Rectal smooth muscle tissue (tissue), 1 donor: Measurements from ENCODE around the gene MCCD1.

Experiments used
- H3K27ac ChIP-seq: one replicate; pipeline ENCODE4 v1.7.0; 2013; ENCODE audit warnings: low read depth, low read length, inconsistent platforms
- H3K27me3 ChIP-seq: one replicate; pipeline ENCODE4 v1.7.0; 2013; ENCODE audit warnings: low read length; ENCODE audit not compliant: control insufficient read depth, insufficient read depth
- H3K36me3 ChIP-seq: one replicate; pipeline ENCODE4 v1.7.0; 2013; ENCODE audit warnings: low read length; ENCODE audit not compliant: control insufficient read depth, insufficient read depth
- H3K4me1 ChIP-seq: one replicate; pipeline ENCODE4 v1.7.0; 2013; ENCODE audit warnings: low read length; ENCODE audit not compliant: control insufficient read depth, insufficient read depth
- H3K4me3 ChIP-seq: one replicate; pipeline ENCODE4 v1.7.0; 2013; ENCODE audit warnings: low read length
- H3K9ac ChIP-seq: one replicate; pipeline ENCODE4 v1.7.0; 2013; ENCODE audit warnings: low read length

MCCD1 gene

GRCh38 chr6:31525932-31526591, 2.7 kb upstream of the MCCD1 start:
- Histone ChIP-seq H3K4me1 (no peaks in the 10 kb centered on the region), H3K9ac (no peak overlapping the region), H3K4me3 (no peak overlapping the region), H3K27me3 (no peaks in the 10 kb centered on the region), H3K36me3 (peaks cover 15% of the 10 kb centered on the region), H3K27ac (no peak overlapping the region)

DNA sequence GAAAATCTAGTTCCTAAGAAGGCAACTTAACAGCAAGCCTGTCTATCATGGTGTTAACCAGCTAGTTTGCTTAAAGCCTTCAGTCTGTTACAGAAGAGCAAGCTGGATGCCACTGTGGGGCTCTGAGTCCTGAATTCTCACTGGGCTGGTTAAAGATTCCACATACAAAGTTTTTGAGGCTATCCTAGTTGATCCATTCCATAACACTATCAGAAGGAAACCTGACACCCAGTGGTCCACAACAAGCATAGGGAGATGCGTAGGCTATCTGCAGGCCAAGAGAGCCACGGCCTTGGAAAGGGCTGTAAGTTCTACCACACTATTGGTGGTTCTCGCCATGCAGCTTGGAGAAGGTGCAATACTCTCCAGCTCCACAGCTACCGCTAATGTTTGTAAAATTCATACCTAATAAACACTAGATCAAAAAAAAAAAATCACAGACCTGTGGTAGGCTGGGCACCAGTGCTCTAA, 420 bp upstream of the MCCD1 start:
- H3K9ac ChIP-seq: no peak overlapping the region
- H3K4me1 ChIP-seq: no peaks in the 10 kb centered on the region
- peaks cover 26% of the 10 kb centered on the region for H3K36me3 ChIP-seq
- H3K4me3 ChIP-seq: no peak overlapping the region
- no peaks in the 10 kb centered on the region for H3K27me3 ChIP-seq
- no peak overlapping the region for H3K27ac ChIP-seq

DNA sequence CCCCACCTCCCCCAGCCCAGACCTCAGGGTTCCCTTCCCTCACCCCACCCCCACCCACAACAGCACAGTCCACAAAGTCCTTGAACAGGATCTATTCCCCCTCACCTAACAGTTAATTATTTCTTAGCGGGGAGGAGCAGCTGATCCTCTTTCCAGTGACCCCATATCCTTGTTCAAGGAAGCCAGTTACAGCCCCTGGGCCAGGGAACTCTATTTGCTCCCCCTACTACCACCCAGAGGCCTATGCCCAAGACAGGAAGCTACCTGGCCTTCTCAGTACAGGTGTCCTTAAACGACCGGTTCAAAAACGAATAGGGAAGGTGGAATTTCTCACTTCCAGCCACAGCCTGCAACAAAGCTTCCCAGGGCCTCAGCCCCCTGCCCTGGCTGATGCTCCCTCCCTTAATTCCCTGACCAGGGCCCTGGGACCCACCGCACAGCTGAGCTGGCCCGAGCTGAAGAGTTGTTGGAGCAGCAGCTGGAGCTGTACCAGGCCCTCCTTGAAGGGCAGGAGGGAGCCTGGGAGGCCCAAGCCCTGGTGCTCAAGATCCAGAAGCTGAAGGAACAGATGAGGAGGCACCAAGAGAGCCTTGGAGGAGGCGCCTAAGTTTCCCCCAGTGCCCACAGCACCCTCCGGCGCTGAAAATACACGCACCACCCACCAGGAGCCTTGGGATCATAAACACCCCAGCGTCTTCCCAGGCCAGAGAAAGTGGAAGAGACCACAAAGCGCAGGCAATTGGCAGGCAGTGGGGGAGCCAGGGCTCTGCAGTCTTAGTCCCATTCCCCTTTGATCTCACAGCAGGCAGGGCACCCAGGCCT, 778 bp downstream of the MCCD1 start:
- Histone ChIP-seq H3K27me3 (no peaks in the 10 kb centered on the region), H3K4me1 (no peaks in the 10 kb centered on the region), H3K9ac (no peak overlapping the region), H3K27ac (no peak overlapping the region), H3K36me3 (peaks cover 27% of the 10 kb centered on the region), H3K4me3 (no peak overlapping the region)

GRCh38 chr6:31530659-31531058, 1.9 kb downstream of the MCCD1 start:
- Histone ChIP-seq H3K4me1 (no peaks in the 10 kb centered on the region), H3K9ac (no peak overlapping the region), H3K27me3 (no peaks in the 10 kb centered on the region), H3K36me3 (peaks cover 38% of the 10 kb centered on the region), H3K27ac (no peak overlapping the region), H3K4me3 (no peak overlapping the region)

DNA sequence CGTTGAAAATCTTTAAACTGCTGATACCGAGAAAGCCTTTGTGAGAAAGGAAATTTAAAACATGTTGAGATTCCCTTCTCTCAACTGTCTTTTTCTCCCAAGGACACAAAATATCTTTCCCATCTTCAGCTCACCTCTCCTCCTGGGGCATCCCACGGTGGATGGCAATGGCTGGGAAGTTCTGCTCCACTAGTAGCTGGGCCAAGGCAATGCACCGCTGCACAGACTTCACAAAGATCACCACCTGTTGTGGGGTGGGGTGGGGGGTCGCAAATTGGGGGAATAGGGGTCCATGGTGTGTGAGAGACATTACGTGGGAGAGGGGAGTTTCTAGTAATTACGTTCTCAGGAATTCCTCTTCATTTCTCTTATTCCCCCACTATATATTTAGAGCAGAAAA, 2.4 kb downstream of the MCCD1 start:
- Histone ChIP-seq H3K4me1 (no peaks in the 10 kb centered on the region), H3K36me3 (peaks cover 43% of the 10 kb centered on the region), H3K27ac (no peak overlapping the region), H3K4me3 (no peak overlapping the region), H3K9ac (no peak overlapping the region), H3K27me3 (no peaks in the 10 kb centered on the region)

DNA sequence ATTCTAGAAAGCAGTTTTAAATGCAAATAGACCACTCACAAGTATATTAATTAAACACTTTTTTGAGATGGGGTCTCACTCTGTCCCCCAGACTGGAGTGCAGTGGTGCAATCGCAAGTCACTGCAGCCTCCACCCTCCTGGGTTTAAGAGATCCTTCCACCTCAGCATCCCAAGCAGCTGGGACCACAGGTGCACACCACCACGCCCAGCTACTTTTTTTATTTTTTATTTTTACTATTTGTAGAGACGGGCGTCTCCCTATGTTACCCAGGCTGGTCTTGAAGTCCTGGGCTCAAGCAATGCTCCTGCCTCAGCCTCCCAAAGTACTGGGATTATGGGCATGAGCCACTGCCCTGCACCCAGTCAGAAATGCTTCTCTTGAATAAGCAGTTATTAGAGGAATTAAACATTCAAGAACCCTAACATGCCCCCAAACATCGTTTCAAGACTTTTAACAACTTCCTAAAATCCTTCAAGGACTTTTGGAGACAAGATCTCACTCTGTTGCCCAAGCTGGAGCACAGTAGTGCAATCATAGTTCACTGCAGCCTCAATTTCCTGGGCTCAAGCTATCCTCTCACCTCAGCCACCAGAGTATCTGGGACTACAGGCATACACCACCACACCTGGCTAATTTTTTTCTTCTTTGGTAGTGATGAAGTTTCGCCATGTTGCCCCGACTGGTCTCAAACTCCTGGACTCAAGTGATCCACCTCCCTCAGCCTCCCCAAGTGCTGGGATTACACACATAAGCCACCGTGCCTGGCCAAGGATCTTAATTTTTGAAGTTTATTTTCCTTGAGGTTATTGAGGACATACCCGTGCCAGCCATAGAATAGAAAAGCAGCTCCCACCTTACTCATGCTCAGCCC, 3.2 kb downstream of the MCCD1 start:
- Histone ChIP-seq H3K4me1 (no peaks in the 10 kb centered on the region), H3K36me3 (peaks cover 47% of the 10 kb centered on the region), H3K27ac (no peak overlapping the region), H3K4me3 (no peak overlapping the region), H3K27me3 (no peaks in the 10 kb centered on the region), H3K9ac (no peak overlapping the region)

GRCh38 chr6:31532644-31533454, 4.1 kb downstream of the MCCD1 start:
- Histone ChIP-seq H3K4me1 (no peaks in the 10 kb centered on the region), H3K4me3 (no peak overlapping the region), H3K9ac (no peak overlapping the region), H3K27me3 (no peaks in the 10 kb centered on the region), H3K36me3 (peaks cover 47% of the 10 kb centered on the region), H3K27ac (no peak overlapping the region)

- H3K27me3 ChIP-seq: no peaks in the 10 kb centered on the region
- H3K4me1 ChIP-seq: no peaks in the 10 kb centered on the region
- H3K9ac ChIP-seq: no peak overlapping the region
- H3K36me3 ChIP-seq: peaks cover 51% of the 10 kb centered on the region
- no peak overlapping the region for H3K4me3 ChIP-seq
- H3K27ac ChIP-seq: no peak overlapping the region
Observed at GRCh38 chr6:31533455-31533841, 4.7 kb downstream of the MCCD1 start.

- Histone ChIP-seq H3K4me1 (peaks cover 2% of the 10 kb centered on the region), H3K36me3 (peaks cover 55% of the 10 kb centered on the region), H3K4me3 (no peak overlapping the region), H3K27ac (no peak overlapping the region), H3K27me3 (no peaks in the 10 kb centered on the region), H3K9ac (no peak overlapping the region)
Observed at GRCh38 chr6:31534011-31534410, 5.2 kb downstream of the MCCD1 start.

DNA sequence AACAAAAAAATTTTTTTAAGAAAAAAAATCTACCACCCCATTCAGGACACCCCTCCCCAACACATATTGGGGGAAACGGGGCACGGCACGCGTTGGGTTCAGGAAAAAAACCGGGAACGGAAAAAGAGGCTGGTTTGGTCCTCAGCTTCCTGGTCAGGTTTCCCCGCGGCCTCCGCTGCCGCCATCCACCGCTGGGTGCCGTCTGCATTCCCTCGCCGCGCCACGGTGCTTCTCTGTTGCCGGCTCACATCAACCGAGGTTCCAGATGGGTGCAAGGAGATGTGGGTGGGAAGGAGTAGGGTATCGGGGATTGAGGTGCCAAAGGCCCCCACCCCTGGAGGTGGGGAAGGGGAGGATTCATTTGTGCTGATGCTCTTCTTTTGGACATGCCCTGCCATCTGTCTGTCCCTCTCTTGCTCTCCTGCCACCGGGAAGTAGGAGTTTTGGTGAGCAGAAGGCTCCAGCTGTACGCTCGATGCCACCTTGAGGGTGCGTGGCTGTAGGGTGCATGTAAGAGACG, 5.8 kb downstream of the MCCD1 start:
- H3K9ac ChIP-seq: no peak overlapping the region
- H3K36me3 ChIP-seq: peaks cover 59% of the 10 kb centered on the region
- H3K4me3 ChIP-seq: no peak overlapping the region
- H3K27ac ChIP-seq: no peak overlapping the region
- H3K4me1 ChIP-seq: peaks cover 8% of the 10 kb centered on the region
- no peaks in the 10 kb centered on the region for H3K27me3 ChIP-seq

GRCh38 chr6:31535538-31536324, 7.0 kb downstream of the MCCD1 start:
- peaks cover 19% of the 10 kb centered on the region for H3K4me1 ChIP-seq
- peaks cover 58% of the 10 kb centered on the region for H3K36me3 ChIP-seq
- H3K9ac ChIP-seq: no peak overlapping the region
- H3K27me3 ChIP-seq: no peaks in the 10 kb centered on the region
- no peak overlapping the region for H3K27ac ChIP-seq
- H3K4me3 ChIP-seq: no peak overlapping the region
